ENCODE results near the gene CHCHD4. TPM values are rescaled to one million over a fixed set of nuclear protein-coding genes. Genes with fewer than 3 reads are reported as not detected.

CHCHD4 gene
- total and polyA plus RNA-seq, 2 of the 13 experiments (the other 11 are each of a cell fraction or from before 2014, with no cell fraction given): 15.8 to 24.1 TPM

DNA sequence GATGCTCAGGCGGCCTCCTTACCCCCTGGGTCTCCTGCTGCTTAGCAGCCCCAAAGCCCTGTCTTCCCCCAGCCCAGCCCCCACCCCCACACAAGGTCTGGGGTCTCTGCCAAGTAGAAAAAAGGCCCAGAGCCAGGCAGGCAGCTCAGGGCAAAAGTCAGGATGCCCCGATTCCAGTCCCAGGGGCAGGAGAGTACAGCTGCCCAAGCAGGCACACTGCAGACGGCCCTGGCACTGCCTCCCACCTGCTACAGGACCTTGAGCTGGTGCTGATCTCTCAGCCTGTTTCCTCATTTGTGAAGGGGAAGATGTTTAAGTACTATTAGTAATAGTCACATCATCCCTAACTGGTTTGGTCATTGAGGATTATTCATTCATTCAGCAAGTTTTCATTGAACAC is 12.8 kb upstream of the CHCHD4 start:
- Histone ChIP-seq H3K27me3 (ENCODE audit: control insufficient read depth in 1 of 2, insufficient read depth in 2 of 2, low read length in 2 of 2) (no peaks in the 10 kb centered on the region), H3K4me1 (ENCODE audit: insufficient read depth, low read length) (peaks cover 12% of the 10 kb centered on the region), H3K79me2 (ENCODE audit: insufficient read depth, low read length) (no peaks in the 10 kb centered on the region), H3K9ac (ENCODE audit: insufficient read depth, low read depth, low read length) (no peak overlapping the region), H3K36me3 (replicated peaks in 1 of 2; ENCODE audit: control insufficient read depth in 1 of 2, insufficient read depth in 2 of 2, low read length in 2 of 2) (peaks cover 29 to 69% of the 10 kb centered on the region in 2 experiments), H3K4me2 (ENCODE audit: low read depth, low read length) (no peak overlapping the region), H4K20me1 (ENCODE audit: insufficient read depth, low read length) (no peaks in the 10 kb centered on the region), H3K9me3 (ENCODE audit: low read length) (no peaks in the 10 kb centered on the region), H2AFZ (ENCODE audit: low read length) (no peak overlapping the region), H3K27ac (ENCODE audit: extremely low read length, insufficient read depth, low read length) (no peak overlapping the region), H3K4me3 (replicated peaks in 1 of 3; ENCODE audit: insufficient read depth in 1 of 3, low read depth in 2 of 3, low read length in 3 of 3) (no peak overlapping the region)
- intact Hi-C loops (cut with micrococcal nuclease; ENCODE audit: unreplicated experiment): no loop called here
- 100% methylated on average over 2 of the region's 3 CpGs for WGBS (ENCODE audit: low lambda C conversion rate)
- POLR2A ChIA-PET: interaction anchor here (1.3 kb wide), 1 partner anchor 12 kb away, joined by 7 read pairs; no protein-coding TSS in a partner anchor
- TF ChIP-seq AGO2 (optimal IDR thresholded peaks at IDR 0.05; ENCODE audit: low read depth, low read length) (peak; percentile 49), NFATC3 (CRISPR knock-in tag; IDR thresholded peaks at IDR 0.05) (no peak)
- in situ Hi-C loops (cut with HindIII; ENCODE audit: extremely low pct_ligation_motif_present, low pct_unique_long_range_greater_than_20kb): no loop called here
- CTCF ChIA-PET (ENCODE audit: low intra/inter-chr PET ratio, low total read pairs): no interaction called here
- FAIRE-seq (no peak), ATAC-seq (no peak), DNase-seq (ENCODE audit: low spot score) (no peak)
- BruUV-seq (replicated peaks): no TSS peak

GRCh38 chr3:14137004-14137403 is 12.3 kb upstream of the CHCHD4 start:
- Histone ChIP-seq H3K79me2 (ENCODE audit: insufficient read depth, low read length) (no peaks in the 10 kb centered on the region), H3K9me3 (ENCODE audit: low read length) (no peaks in the 10 kb centered on the region), H4K20me1 (ENCODE audit: insufficient read depth, low read length) (no peaks in the 10 kb centered on the region), H3K27ac (ENCODE audit: extremely low read length, insufficient read depth, low read length) (no peak overlapping the region), H3K4me1 (ENCODE audit: insufficient read depth, low read length) (peaks cover 15% of the 10 kb centered on the region), H3K4me3 (replicated peaks in 1 of 3; ENCODE audit: insufficient read depth in 1 of 3, low read depth in 2 of 3, low read length in 3 of 3) (no peak overlapping the region), H3K4me2 (ENCODE audit: low read depth, low read length) (no peak overlapping the region), H3K27me3 (ENCODE audit: control insufficient read depth in 1 of 2, insufficient read depth in 2 of 2, low read length in 2 of 2) (no peaks in the 10 kb centered on the region), H2AFZ (ENCODE audit: low read length) (no peak overlapping the region), H3K36me3 (replicated peaks in 1 of 2; ENCODE audit: control insufficient read depth in 1 of 2, insufficient read depth in 2 of 2, low read length in 2 of 2) (peaks cover 27 to 71% of the 10 kb centered on the region in 2 experiments), H3K9ac (ENCODE audit: insufficient read depth, low read depth, low read length) (no peak overlapping the region)
- FAIRE-seq (no peak), DNase-seq (ENCODE audit: low spot score) (no peak), ATAC-seq (no peak)
- no TSS peak for BruUV-seq (replicated peaks)
- WGBS (ENCODE audit: low lambda C conversion rate): no CpG with 5 or more reads among the region's 3 CpGs
- intact Hi-C loops (cut with micrococcal nuclease; ENCODE audit: unreplicated experiment): no loop called here
- TF ChIP-seq, protein P1, sequence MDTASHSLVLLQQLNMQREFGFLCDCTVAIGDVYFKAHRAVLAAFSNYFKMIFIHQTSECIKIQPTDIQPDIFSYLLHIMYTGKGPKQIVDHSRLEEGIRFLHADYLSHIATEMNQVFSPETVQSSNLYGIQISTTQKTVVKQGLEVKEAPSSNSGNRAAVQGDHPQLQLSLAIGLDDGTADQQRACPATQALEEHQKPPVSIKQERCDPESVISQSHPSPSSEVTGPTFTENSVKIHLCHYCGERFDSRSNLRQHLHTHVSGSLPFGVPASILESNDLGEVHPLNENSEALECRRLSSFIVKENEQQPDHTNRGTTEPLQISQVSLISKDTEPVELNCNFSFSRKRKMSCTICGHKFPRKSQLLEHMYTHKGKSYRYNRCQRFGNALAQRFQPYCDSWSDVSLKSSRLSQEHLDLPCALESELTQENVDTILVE (CRISPR knock-in tag; IDR thresholded peaks at IDR 0.05): no peak
- in situ Hi-C loops (cut with HindIII; ENCODE audit: extremely low pct_ligation_motif_present, low pct_unique_long_range_greater_than_20kb): no loop called here
- POLR2A ChIA-PET: interaction anchor here (1.3 kb wide), 1 partner anchor 11 kb away, joined by 7 read pairs; no protein-coding TSS in a partner anchor
- CTCF ChIA-PET (ENCODE audit: low intra/inter-chr PET ratio, low total read pairs): no interaction called here
